LNCAP (cell line): Measurements from ENCODE around the gene C10orf67.

ENCODE experiments used
- CTCF ChIP-seq: fragments of 450-650 bp; IDR thresholded peaks from 2 replicates; pipeline ENCODE4 v1.5.1; 2017; ENCODE audit warnings: mild to moderate bottlenecking

The C10orf67 gene

GRCh38 chr10:23194471-23194965 is 150.1 kb downstream of the C10orf67 start:
- no peak for TF ChIP-seq CTCF

DNA sequence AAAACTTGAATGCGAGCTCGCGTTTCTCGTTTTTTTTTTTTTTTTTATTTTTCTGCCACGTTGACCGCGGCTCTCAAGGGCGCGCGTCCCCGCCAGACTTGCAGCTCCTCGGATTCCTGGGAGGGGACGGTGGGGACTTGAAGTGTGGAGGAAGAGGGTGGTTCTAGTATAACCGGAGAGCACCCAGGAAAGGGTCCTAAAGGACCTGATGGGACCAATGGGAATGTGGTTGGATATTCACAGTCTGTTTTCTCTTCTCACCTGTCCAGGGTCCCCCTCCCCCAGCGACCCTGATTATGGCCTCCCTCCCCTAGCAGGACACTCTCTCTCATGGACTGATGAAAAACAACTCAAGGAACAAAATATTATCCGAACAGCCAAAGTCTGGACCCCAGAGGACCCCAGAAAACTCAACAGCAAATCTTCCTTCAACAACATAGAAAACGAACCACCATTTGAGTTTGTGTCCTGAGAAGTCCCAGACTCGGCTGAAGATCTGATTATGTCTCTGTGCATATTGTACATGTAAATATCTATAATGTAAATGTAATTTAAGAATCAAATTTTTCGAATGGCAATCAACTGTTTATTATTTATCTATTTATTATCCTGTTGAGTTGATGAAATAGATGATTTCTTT is 151.0 kb downstream of the C10orf67 start:
- TF ChIP-seq CTCF, result no peak

DNA sequence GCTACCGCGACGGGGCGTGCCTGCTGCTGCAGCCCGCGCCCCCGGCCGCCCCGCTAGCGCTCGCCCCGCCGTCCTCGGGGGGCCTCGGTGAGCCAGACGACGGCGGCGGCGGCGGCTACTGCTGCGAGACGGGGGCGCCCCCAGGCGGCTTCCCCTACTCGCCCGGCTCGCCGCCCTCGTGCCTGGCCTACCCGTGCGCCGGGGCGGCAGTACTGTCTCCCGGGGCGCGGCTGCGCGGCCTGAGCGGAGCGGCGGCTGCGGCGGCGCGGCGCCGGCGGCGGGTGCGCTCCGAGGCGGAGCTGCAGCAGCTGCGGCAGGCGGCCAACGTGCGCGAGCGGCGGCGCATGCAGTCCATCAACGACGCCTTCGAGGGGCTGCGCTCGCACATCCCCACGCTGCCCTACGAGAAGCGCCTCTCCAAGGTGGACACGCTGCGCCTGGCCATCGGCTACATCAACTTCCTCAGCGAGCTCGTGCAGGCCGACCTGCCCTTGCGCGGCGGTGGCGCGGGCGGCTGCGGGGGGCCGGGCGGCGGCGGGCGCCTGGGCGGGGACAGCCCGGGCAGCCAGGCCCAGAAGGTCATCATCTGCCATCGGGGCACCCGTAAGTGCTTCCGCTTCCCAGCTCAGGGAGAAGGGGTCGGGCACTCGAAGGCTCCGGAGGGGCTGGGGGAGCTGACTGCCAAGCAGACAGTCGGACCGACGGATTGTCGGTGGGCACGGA is 151.7 kb downstream of the C10orf67 start:
- TF ChIP-seq CTCF, result no peak

DNA sequence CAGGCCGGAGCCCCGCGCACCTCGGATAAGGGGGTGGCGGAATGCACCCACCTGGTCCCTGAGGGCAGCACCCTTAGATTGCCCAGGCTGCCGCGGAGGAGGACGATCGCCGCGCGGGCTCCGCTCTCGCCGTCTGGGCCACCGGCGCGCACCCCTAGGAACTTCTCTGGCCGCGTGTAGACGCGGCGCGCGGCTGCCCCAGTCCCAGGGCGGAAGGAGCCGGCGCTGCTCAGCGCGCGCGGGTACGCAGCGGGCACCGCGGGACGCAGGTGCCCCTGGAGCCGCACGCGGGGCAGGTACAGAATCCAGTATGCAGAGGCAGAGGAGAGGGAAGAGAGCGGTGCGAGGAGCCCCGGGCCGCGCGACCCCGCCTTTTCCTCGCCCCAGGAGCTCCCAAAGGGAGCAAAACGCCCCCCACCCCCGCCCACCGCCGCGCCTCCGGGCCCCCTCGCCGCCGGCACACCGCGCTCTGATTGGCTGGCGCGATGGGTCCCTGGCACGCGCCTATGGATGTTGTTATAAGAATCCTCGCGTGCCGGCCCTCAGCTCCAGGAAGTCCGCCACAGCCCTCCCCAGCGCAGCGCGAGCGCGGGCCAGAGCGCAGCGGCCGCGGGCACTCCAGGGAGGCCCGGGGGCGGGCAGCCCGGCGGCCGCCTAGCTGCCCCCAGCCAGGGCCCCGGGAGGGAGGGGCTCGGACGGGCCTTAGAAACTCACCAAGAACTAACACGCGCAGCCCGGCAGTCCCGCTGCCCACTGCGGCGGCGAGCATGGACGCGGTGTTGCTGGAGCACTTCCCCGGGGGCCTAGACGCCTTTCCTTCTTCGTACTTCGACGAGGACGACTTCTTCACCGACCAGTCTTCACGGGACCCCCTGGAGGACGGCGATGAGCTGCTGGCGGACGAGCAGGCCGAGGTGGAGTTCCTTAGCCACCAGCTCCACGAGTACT is 152.6 kb downstream of the C10orf67 start, which contains the start of gene PTF1A:
Gene PTF1A (plus strand): TSS at position 549 of the 948 bp plus-strand sequence. CDS start 219 bp downstream, at position 768.
- TF ChIP-seq CTCF, result no peak

GRCh38 chr10:23190872-23191763 is 153.5 kb downstream of the C10orf67 start:
- TF ChIP-seq CTCF, result no peak

DNA sequence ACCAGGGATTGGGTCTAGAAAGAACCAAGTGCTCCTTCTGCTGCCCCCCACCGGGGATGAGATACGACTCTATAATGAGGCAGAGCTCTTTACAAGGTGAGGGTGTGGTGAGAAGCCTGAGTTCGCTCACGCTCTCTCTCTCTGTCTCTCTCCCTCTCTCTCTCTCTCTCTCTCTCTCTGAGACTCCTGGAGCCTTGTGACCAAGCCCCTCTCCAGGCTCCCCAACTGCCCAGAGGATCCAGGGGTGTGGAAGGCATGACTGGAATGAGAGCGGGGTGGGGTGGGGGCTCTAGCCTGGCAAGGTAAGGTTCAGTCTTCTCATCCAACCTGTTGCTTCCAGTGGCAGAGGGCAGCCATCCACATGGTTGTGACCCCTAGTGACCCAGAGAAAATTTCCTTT is 155.6 kb downstream of the C10orf67 start:
- no peak for TF ChIP-seq CTCF
